ENCODE measurements around the gene SPSB3. TPM values are rescaled to one million over a fixed set of nuclear protein-coding genes. Genes with fewer than 3 reads are reported as not detected.
A peak's percentile ranks its signal among the peaks of the same experiment; 100 is the strongest.

Gene SPSB3
- total and polyA plus RNA-seq, 9 of the 15 experiments (the other 6 are each of a cell fraction or from before 2014, with no cell fraction given) = 0.39 to 37.4 (median 7.1) TPM

GRCh38 chr16:1826691-1827573 lies 44.6 kb upstream of the SPSB3 start, which contains the start of the genes FAHD1 and HAGH:
Gene FAHD1 (plus strand): TSS chr16:1827206. CDS start chr16:1827239, 33 bp downstream.
Gene HAGH (minus strand): TSS chr16:1826825. CDS start chr16:1826787, 38 bp downstream.
- peak within 1 kb of the TSS; percentile 100 for H3K4me2 ChIP-seq (ENCODE audit: insufficient read depth, low read length)
- TF ChIP-seq ZNF354B (CRISPR knock-in tag; IDR thresholded peaks at IDR 0.05) (no peak), ZNF696 (CRISPR knock-in tag; conservative IDR thresholded peaks at IDR 0.05) (no peak), ZNF512 (tag; IDR thresholded peaks at IDR 0.05) (no peak), HEY1 (CRISPR knock-in tag; IDR thresholded peaks at IDR 0.05; ENCODE audit: borderline replicate concordance) (no peak), CHD1 (IDR thresholded peaks at IDR 0.05; ENCODE audit: low read length) (no peak), ZNF764 (CRISPR knock-in tag; IDR thresholded peaks at IDR 0.05; ENCODE audit: low read depth) (no peak), NFRKB (IDR thresholded peaks at IDR 0.05; ENCODE audit: low read depth) (no peak), NKRF (IDR thresholded peaks at IDR 0.05; ENCODE audit: borderline replicate concordance) (peak; percentile 98), ZFP1 (CRISPR knock-in tag; IDR thresholded peaks at IDR 0.05) (no peak), SETDB1 (IDR thresholded peaks at IDR 0.05; ENCODE audit: low read length) (no peak), POLR2AphosphoS5 (IDR thresholded peaks at IDR 0.05; ENCODE audit: control insufficient read depth, insufficient read depth, low read depth, low read length) (no peak), ZNF274 (IDR thresholded peaks at IDR 0.05; ENCODE audit: borderline replicate concordance, low read depth, low read length) (no peak), ETV5 (CRISPR knock-in tag; IDR thresholded peaks at IDR 0.05; ENCODE audit: low read depth) (peak; percentile 41; the same call in 1 of the 2 replicates), BRF2 (IDR thresholded peaks at IDR 0.05; ENCODE audit: borderline replicate concordance, insufficient read depth, insufficient read length) (no peak), GMEB1 (CRISPR knock-in tag; IDR thresholded peaks at IDR 0.05) (peak; percentile 25; the same call in 1 of the 2 replicates)

More at GRCh38 chr16:1826691-1827573, 44.6 kb upstream of the SPSB3 start, which contains the start of the genes FAHD1 and HAGH:
- H3K27me3 ChIP-seq (ENCODE audit: control insufficient read depth in 2 of 2, insufficient read depth in 2 of 2, low read length in 2 of 2) = no peaks in the 10 kb centered on the region
- H2AFZ ChIP-seq (ENCODE audit: low read depth, low read length) = peak within 1 kb of the TSS; percentile 99
- ATAC-seq = peak; percentile 96
- intact Hi-C loops (cut with micrococcal nuclease) = no loop called here
- under 1% methylated on average over 76 of the region's 104 CpGs for WGBS (ENCODE audit: insufficient coverage, low coverage, missing lambda C conversion rate)
- H4K20me1 ChIP-seq (replicated peaks; ENCODE audit: control insufficient read depth, insufficient read depth, low read length) = peaks cover 9% of the 10 kb centered on the region
- DNase-seq (ENCODE audit: extremely low read depth in 1 of 4, low spot score in 3 of 4) = peak; percentile 96 to 100 (median 100)
- H3K9ac ChIP-seq (ENCODE audit: insufficient read depth in 1 of 2, low read depth in 2 of 2, low read length in 2 of 2) = peak within 1 kb of the TSS; percentile 72 to 87
- peaks cover 21% of the 10 kb centered on the region for H3K79me2 ChIP-seq (ENCODE audit: control insufficient read depth, insufficient read depth, low read length)
- peaks cover 13% of the 10 kb centered on the region; the same call in 2 of the 3 replicates for H3K36me3 ChIP-seq (ENCODE audit: control insufficient read depth, insufficient read depth, low read length)
- peak within 1 kb of the TSS; percentile 73 for H3K27ac ChIP-seq (ENCODE audit: extremely low read depth, low read depth, low read length)
- POLR2A ChIA-PET = interaction anchor here (0.6 to 2.5 kb wide), 12 partner anchors 12 to 448 kb away, joined by 3 to 8 read pairs (median 3); partner anchors contain the start of genes EME2, MRPS34, NME3 and RPS2
- H3K4me3 ChIP-seq = peak within 1 kb of the TSS; percentile 68
- in situ Hi-C loops (cut with MboI) = no loop called here
- peak; percentile 95 for FAIRE-seq
- CTCF ChIA-PET (ENCODE audit: low intra/inter-chr PET ratio) = no interaction called here
- no TSS peak for BruUV-seq (replicated peaks)
- no peaks in the 10 kb centered on the region for H3K9me1 ChIP-seq (ENCODE audit: control insufficient read depth, insufficient read depth, low read length)
- no peaks in the 10 kb centered on the region for H3K9me3 ChIP-seq (replicated peaks; ENCODE audit: control insufficient read depth, insufficient read depth, low read depth, low read length)
- peaks cover 16 to 33% of the 10 kb centered on the region in 2 experiments; a peak in 4 of 5 replicates for H3K4me1 ChIP-seq (replicated peaks in 1 of 2; ENCODE audit: control insufficient read depth in 2 of 2, insufficient read depth in 2 of 2, low read length in 2 of 2)

Measured in K562 (cell line).